NCI-H510A (cell line): ENCODE measurements around the gene VEPH1.
"Not testable (repeated sequence)": the region's sequence is repeated elsewhere in the genome, so short reads cannot be mapped to it uniquely, and the experiment has no call there.

Source experiments
- DNase-seq: peaks from one replicate; lab custom pipeline; 2025; lab: John Stamatoyannopoulos, UW

Gene VEPH1

DNA sequence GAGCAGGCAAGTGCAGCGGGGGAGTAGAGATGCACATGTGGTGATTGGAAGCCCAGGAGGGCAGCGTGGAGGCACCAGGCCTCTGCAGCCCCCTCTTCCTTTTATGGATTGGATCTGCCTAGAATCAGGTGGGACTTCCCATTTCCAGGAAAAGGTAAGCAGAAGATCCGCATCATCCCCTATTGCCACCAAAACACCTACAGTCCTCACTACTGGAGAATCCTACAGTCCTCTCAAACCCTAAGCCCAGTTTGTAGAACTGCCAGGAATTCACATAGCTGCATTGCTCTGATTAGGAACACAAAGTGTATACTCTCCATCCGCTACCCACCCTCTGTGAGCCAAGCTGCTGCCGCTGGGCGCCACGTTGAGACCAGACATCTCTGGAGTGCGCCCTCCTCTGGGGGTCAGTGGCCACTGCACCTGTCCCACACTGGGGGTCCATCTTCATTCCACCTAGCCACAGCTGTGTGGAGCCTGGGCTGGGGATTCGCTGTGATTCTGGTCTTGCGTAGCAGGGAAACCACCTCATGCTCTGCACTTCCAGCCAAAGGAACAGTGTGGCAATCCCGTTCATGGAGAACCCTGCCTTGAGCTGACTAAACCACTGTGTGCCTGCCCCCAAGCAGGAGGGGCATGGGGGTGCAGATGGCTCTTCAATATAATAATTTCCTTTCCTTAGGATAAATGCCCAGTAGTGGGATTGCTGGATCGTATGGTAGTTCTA is 155.5 kb downstream of the VEPH1 start:
- DNase-seq: no peak

DNA sequence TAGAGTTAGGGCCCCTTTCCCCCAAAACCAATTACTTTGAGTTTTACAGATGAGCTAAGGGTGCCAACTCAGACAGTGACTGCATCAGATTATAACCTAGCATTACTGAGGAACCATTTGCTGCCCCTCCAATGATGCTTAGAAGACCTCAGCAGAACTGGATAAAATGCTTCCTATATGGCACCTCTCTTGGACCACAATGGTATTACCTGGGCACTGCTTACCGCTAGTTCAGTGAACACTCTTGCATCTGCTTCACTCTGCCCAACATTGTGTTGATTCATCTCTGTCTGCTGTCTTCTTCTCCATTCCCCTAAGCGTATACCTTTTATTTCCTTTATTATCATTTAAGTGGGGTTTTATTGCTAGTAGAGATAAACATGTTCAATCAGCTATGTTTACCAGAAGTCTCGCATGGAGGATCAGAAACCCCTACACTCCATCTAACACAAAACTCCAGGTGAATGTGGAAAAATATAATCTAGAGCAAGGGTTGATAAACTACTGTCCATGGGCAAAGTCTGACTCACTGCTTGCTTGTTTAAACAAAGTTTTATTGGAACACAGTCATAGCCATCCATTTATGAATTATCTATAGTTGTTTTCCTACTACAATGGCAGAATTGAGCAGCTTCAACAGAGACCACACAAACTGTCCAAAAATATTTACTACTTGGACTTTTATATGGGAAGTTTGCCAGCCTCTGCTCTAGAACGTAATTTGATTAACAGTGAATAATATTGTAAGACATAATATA is 166.8 kb downstream of the VEPH1 start:
- no peak for DNase-seq

DNA sequence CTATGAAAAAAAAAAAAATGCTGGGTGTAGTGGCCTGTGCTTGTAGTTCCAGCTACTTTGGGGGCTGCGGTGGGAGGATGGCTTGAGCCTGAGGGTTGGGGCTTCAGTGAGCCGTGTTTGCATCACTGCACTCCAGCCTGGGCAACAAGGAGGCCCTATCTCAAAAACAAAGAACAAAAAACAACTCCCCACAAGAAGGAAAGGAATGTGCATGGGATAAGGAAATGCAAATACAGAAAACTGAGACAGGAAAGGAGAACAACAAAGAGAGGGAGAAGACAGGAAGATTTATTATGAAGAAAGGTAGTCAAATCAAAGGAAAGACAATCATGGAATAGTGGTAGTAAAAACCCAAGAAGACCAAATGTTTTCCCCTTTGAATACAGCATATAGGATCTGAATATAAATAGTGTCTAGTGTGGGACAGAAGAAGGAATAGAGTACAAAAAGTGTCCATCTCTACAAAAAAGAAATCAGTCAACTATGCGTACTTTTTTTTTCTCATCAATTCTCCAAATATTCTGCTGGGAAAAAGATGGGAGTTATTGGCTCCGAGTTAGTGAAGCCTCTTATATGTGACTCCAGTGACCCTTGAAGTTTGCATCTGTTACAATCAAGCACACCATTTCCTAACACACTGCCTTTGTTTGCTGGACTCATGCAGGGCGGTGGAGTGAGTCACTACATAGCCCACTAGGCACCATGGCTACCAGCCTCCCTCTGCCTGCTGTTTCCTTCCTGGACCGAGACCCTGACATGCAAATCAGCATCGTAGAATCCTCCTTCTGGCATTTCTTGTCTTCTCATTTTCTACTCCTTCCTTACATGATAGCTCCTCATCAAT is 167.8 kb downstream of the VEPH1 start:
- DNase-seq: no peak

DNA sequence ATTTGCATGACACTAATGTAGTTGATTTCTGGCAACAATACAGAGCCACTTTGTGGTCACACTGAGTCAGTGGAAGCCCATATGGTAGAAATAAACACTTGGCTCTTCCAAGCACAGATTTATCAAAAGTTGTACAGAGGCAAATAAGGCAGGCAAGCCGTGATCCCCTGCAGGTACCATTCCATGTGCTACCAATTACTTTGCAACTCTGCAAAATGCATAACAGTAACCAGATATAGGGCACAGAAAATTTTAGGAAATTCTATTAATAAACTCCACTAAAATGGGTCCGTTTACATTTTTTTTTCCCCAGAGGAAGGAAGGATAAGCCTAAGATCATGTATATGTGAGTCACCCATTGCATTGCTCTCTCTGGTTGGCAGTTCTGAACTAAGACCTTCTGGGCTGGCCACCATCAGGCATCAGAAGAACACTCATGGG is 169.6 kb downstream of the VEPH1 start:
- DNase-seq: no peak

DNA sequence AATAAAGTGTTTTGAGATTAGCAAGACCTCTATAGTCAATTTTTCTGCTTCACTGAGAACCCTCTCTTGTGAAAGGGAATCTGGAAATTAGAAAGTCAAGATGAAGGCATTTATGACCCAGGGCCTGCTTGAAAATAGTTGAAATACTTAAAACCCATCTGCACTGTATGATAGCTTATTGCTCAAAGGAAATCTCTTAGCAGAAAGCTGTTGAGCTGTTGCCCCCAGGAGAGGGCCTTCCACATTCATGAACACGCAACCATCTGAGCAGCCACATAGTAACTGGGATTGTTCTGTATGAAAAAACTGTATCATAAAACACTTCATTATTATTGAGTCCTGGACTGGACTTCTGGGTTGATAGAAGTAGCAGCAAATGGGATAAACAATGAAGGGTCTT is 173.0 kb downstream of the VEPH1 start:
- no peak for DNase-seq

DNA sequence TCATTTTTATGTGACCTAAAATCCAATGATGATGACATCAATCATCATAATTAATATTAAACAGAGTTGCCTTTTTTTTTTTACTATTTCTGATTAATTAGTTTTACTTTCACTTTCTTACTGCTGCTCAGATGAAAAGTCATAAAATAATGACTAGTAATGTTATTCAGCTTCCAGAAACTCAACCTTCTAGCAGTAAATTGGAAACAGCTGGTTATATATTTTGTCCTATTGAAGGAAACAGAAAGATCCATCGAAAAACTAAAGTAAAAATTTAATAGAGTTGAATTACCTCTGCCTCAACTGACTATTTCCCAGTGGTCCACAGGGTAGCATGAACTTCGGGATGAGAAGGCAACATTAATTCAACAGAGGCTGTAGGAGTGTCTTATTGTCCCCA is 173.7 kb downstream of the VEPH1 start:
- DNase-seq: no peak

DNA sequence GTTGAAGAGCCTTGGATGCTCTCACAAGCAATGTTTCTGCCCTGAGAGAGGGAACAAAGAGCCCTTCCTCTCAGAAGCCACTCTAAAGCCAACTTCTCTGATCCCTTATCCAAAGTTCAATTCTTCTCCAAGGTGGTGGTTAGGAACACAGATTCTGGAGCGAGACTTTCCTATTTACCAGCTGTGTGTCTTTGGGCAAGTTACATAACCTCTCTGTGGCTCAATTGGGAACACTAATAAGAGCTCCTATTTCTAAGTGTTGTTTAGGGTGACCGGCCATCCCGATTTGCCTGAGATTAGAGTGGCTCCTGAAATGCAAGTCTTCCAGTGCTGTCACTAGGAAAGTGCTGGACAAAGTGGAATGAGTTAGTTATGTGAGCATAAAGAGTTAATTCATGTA is 175.4 kb downstream of the VEPH1 start:
- no peak for DNase-seq

DNA sequence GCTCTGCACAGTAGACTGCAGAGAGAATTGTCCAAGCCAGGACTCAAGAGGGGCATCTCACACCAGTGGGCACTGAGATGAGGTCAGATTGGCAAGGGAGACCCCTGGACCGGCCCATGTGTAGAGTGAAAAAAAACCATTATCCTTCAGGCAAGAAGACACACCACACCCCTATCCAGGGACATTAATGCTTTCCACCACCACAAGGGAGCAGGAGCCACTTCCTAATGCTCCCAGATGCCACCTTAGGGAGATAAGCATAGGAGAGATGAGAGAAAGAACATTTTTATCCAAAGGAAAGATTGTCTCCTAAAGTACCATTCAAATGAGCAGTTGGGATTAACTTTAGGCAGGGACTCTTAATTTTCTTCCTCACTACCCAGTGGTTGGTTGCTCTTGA is 176.2 kb downstream of the VEPH1 start:
- no peak for DNase-seq

DNA sequence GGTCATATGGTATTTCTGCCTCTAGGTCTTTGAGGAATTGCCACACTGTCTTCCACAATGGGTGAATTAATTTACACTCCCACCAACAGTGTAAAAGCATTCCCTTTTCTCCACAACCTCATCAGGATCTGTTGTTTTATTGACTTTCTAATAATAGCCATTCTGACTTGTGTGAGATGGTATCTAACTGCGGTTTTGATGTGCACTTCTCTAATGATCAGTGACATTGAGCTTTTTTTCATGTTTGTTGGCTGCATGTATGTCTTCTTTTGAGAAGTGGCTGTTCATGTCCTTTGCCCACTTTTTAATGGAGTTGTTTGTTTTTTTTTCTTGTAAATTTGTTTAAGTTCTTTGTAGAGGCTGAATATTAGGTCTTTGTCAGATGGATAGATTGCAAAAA is 178.3 kb downstream of the VEPH1 start:
- DNase-seq: not testable (repeated sequence)

DNA sequence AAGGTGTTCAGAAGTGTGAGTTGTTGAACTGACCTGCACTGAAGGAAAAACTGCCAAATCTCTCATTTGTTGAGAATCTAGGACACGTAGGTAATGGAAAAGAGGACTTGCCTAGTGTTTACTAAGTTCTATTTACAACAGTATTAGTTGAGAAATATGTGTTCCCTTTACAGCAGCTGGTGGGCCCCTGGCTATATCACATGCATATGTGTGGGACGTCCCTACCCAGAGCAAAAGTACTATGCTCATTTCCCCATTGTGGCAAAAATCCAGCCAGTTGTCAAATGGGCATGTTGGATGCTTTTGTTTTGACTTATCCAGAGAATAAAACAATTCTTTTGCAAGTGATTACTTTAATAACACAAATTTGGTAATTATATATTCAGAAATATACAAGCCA is 179.9 kb downstream of the VEPH1 start:
- no peak for DNase-seq

DNA sequence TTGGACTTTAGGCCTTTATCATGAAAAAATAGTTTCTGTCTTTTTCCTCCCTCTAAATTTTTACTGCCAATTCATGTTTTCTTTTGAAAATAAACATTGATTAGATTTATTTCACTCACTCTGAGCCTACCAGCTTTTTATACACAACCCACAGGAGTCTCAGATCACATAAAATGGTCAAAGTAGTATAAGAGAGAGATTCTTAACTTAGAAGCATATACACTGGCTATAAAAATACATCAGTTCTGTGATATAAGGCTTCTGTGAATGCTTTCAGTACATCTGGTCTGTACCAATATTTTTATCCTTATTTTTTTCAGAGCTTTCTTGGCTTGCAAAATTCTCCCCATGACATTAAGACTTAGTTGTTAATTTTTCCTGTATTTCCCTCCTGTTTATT is 183.5 kb downstream of the VEPH1 start:
- DNase-seq: no peak

DNA sequence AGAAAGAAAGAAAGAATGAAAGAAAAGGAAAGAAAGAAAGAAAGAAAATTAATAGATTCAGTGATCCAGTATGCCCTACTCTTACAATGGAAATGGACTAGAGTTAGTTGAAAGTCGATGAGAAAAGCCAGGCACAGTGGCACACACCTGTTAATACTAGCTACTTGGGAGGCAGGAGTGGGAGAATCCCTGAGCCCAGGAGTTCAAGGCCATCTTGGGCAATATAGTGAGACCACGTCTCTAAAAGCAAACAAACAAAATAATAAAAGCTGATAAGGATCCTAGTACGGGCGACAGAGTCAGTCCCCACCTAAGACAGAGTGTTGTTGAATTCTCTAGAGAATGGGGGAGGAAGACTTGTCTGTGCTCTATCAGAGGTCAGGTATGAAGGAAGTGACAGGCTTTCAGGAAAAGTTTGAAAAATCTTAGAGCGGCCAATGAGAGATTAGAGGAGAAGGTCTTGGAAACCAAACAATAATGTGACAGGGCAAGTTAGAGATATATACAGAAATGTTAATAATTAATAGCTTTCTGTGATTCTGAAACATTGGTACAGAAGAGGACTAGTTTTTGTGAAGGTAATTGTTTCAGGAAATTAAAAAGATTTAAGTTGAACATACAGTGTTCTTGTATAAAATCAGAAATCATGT is 184.5 kb downstream of the VEPH1 start:
- DNase-seq: no peak

DNA sequence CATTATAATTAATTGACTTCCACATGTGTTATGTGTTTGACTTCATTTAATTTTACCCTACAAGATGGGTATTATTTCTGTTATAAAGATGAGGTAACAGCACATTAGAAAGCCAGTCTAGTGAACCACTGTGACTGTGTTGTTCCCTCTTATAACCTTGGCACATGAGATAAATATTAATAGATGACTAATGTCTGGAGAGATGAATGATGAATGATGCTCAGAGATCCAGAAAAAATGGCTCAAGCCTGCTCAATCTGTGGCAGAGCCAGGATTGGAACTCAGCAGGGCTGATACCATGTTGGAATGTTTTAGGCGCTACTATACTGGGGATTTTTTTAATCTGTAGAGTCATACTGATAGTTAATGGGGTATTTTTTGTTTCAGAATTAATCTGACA is 185.3 kb downstream of the VEPH1 start:
- no peak for DNase-seq

DNA sequence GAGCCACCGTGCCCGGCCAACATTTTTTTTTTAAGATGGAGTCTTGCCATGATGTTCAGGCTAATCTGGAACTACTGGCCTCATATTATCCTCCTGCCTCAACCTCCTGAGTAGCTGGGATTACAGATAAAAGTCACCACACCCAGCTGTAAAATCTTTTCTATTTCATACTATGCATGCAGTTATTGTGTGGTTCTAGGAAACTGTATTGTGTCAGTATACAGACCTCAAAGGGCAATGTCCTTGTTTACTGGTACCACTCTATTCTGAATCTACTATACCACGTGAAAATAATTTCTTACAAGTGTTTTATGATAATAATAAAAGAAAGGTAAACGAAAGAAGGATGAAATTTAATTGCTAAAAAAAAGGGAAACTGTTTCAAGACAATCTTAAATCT is 190.0 kb downstream of the VEPH1 start:
- no peak for DNase-seq

DNA sequence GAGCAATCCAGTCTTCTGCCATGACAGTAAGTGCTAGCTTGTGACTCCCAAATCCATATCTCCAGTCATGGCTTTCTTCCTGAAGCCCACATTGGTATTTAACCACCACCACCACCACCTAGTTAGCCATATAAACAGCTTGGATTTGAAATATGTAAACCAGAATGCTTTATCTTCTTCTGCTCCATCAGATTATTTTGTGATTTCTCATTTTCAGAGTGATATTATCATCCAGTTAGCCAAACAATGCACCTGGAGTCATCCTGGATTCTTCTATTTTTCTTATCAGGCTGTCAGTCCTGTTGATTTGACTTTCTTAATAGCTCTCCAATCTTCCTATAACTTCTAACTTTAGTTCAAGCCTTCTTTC is 190.9 kb downstream of the VEPH1 start:
- no peak for DNase-seq

DNA sequence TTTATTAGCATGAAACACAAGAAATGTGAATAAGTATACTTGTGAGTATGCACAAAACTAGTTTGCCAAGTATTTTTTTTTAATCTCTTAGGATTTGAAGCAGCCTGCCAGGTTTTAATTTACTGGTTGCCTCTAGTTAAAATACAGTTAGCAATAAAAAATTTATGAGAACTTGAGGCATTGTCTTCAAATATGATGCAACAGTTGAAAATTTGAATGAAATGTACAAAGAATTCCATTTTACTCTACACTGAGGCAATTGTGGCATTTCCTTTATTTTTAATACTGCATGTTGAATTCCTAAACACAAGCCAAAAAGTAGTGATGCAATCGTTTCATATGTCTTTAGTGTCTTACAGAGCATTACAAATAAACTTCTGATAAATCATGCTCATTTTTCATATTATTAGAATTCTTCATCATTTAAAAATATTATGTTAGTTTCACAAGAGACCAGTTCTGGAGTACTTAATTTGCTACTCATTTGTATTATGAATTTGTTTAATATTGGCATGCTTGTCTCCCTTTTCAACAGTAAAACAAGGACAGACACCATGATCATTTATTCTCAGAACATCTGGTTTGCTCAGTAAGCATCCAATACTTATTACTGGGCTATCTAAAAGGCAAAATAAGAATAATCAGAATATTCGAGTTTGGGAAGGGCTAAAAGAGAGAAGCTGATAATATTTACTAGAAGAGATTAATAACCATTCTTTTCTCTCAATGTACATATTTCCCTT is 191.4 kb downstream of the VEPH1 start:
- no peak for DNase-seq

DNA sequence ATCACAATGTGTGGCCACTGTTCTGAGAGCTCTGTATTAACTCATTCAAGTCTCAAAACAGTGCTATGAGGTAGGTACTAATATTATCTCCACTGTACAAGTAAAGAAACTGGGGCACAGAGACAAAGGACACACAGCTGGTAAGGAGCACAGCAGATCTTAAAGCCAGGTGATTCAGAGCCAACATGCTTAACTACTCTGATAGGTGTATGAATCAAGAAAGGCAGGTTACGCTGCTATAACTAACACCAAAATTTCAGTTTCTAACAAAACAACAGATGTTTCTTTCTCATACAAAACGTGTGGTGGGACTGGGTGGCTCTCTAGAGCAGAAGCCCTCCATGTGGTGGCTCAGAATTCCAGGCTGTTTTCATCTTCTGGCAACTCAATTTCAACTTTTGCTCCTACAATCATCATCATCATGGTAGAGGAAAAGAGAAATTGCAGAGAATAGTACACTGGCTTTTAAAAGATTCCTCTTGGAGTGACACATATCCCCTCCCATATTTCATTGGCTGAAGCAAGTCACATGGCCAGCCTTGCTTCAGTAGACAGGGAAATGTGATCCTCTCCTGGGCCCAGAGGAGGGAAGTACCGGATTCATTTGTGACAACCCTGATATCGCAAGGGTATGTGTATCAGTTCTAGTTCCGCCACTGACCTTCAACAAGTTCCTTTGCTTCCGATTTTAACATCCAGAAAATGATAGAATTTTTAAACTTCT is 192.7 kb downstream of the VEPH1 start:
- no peak for DNase-seq

DNA sequence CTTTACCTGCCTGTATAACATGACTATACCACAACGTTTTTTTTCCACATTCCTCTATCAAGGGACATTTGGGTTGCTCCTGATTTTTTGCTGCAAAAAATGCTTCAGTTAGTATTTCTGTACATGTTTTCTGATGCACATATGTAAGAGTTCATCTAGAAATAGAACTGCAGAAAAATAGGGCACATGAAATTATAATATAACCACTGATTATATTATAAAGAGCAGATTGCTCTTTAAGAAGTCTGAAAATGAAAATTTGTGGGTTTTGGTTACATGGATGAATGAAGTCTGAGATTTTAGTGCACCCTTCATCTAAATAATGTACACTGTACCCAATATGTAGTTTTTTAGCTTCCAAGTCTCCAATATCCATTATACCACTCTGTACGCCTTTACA is 196.7 kb downstream of the VEPH1 start:
- no peak for DNase-seq

DNA sequence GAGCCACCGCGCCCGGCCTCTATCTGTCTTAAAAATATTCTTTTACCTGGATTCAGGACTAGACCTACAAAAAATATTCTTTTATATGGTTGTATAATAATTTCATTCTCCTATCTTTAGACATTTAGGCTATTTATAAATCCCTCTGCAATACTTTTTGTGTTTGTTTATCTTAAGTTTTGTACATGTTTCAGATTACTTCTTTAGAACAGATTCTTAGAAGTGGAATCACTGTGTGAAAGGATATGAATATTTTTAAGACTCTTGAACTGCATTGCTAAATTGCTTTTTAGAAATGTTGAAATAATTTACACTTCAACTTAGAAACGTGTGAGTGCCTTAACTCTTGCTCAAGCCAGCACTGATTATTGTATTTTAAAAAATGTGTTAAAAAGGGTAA is 197.8 kb downstream of the VEPH1 start:
- DNase-seq: no peak

DNA sequence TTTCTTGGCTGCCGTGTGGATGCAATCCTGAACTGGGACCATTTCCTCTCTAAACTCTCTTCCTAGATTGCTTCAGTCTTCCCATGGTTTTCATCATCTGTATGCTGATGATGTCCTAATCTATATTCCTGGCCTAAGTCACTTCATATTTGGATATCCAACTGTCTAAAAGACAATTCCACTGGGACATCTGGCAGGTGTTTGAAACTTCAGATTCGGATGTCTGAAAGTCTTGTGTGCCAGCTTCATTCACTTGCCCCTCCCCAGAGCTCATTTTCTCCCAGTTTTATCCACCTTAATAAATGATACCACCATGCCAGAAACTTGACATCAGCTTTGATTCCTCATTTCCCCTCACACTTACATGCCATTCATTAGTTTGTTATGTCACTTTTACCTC is 201.5 kb downstream of the VEPH1 start:
- no peak for DNase-seq
